ENCODE data around the gene RIMS3. TPM values are rescaled to one million over a fixed set of nuclear protein-coding genes. Genes with fewer than 3 reads are reported as not detected.

Gene RIMS3
- total and polyA plus RNA-seq, 2 experiments from 2014 or later, result 1.4 to 1.6 TPM

DNA sequence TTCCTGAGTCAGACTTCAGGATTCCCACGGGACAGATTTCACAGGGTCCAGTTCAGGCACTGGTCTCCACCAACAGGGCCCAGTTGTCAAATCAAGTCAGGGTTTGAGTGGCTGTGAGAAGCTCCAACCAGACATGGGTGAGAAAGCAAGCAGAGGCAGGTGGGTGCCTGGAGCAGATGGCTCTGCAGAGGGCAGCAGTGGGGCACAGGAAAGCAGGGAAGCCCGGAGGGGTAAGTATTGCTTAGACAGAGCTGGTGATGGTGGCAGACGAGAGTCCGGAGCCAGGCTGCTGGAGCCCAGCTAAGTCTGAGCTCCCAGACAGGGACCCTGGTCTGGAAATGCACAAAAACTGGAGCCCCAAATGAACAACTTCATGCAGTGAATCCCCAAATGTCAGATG lies 40.4 kb downstream of the RIMS3 start:
- no peak overlapping the region for H3K4me3 ChIP-seq
- no peaks in the 10 kb centered on the region for H4K20me1 ChIP-seq (ENCODE audit: insufficient read depth, poor library complexity, severe bottlenecking)
- no peaks in the 10 kb centered on the region for H3K4me1 ChIP-seq (ENCODE audit: insufficient read depth)
- no peak overlapping the region for H3K27ac ChIP-seq
- 67% methylated on average over 4 of the region's 4 CpGs for WGBS (ENCODE audit: low lambda C conversion rate, missing lambda C conversion rate)
- H3K4me2 ChIP-seq, result no peak overlapping the region
- no peaks in the 10 kb centered on the region for H3K79me2 ChIP-seq
- no peak for TF ChIP-seq EZH2phosphoT487 (IDR thresholded peaks at IDR 0.05; ENCODE audit: low read depth, severe bottlenecking, unreplicated experiment)
- TF ChIP-seq, protein P1, sequence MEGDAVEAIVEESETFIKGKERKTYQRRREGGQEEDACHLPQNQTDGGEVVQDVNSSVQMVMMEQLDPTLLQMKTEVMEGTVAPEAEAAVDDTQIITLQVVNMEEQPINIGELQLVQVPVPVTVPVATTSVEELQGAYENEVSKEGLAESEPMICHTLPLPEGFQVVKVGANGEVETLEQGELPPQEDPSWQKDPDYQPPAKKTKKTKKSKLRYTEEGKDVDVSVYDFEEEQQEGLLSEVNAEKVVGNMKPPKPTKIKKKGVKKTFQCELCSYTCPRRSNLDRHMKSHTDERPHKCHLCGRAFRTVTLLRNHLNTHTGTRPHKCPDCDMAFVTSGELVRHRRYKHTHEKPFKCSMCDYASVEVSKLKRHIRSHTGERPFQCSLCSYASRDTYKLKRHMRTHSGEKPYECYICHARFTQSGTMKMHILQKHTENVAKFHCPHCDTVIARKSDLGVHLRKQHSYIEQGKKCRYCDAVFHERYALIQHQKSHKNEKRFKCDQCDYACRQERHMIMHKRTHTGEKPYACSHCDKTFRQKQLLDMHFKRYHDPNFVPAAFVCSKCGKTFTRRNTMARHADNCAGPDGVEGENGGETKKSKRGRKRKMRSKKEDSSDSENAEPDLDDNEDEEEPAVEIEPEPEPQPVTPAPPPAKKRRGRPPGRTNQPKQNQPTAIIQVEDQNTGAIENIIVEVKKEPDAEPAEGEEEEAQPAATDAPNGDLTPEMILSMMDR (IDR thresholded peaks at IDR 0.05; ENCODE audit: poor library complexity), result peak; percentile 14
- peak; percentile 33 for DNase-seq (ENCODE audit: low spot score)
- no peaks in the 10 kb centered on the region for H3K36me3 ChIP-seq (replicated peaks; ENCODE audit: insufficient read depth, low read depth)
- H3K9me3 ChIP-seq (ENCODE audit: low read depth), result no peaks in the 10 kb centered on the region
- no peaks in the 10 kb centered on the region for H3K9me2 ChIP-seq (replicated peaks; ENCODE audit: insufficient read depth)
- peaks cover 4% of the 10 kb centered on the region for H3K27me3 ChIP-seq
- H2AFZ ChIP-seq, result no peak overlapping the region

DNA sequence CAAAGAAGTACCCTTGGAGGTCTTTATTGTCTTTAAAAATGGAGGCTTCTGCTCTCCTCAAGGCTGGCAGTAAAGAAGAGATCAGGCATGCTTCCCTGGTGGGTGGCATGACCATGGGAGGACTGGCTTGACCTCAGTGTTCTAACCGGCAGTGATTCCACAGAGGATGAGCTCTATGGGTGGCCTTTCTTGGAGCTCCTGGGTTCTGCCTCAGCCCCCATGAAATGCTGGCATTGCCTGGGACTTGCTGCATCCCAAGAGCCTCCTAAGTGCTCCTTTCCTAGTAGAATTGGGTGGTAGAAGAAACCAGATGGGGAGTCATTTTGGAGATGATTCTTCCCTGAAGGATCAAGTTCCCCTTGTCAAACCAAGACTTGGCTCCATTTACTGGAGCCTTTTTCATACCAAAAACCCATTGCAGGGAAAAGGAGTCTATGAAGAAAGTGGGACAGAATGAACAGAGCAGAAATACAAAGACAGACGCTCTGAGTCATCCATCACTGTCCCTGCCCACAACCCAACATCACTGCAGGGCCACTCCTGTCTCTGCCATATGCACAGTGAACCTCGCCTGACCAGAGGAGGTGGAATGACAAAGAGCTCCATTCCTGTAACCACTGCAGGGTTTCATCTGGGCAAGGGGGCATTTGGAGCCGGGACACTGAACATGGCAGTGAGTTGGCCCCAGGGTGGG lies 42.4 kb downstream of the RIMS3 start:
- WGBS (ENCODE audit: low lambda C conversion rate, missing lambda C conversion rate), result 71% methylated on average over 4 of the region's 4 CpGs
- peaks cover 4% of the 10 kb centered on the region for H3K27me3 ChIP-seq

GRCh38 chr1:40621821-40622450 lies 43.5 kb downstream of the RIMS3 start:
- Histone ChIP-seq H3K36me3 (replicated peaks; ENCODE audit: insufficient read depth, low read depth) (no peaks in the 10 kb centered on the region), H3K9me3 (ENCODE audit: low read depth) (no peaks in the 10 kb centered on the region), H3K4me2 (no peak overlapping the region), H3K79me2 (no peaks in the 10 kb centered on the region), H3K9me2 (replicated peaks; ENCODE audit: insufficient read depth) (no peaks in the 10 kb centered on the region), H2AFZ (no peak overlapping the region), H3K4me1 (ENCODE audit: insufficient read depth) (no peaks in the 10 kb centered on the region), H4K20me1 (ENCODE audit: insufficient read depth, poor library complexity, severe bottlenecking) (no peaks in the 10 kb centered on the region), H3K27me3 (peaks cover 4% of the 10 kb centered on the region), H3K27ac (no peak overlapping the region), H3K4me3 (no peak overlapping the region)
- 80% methylated on average over 6 of the region's 6 CpGs for WGBS (ENCODE audit: low lambda C conversion rate, missing lambda C conversion rate)
- TF ChIP-seq EZH2phosphoT487 (IDR thresholded peaks at IDR 0.05; ENCODE audit: low read depth, severe bottlenecking, unreplicated experiment), result no peak
- TF ChIP-seq, protein P1 (IDR thresholded peaks at IDR 0.05; ENCODE audit: poor library complexity), result no peak
- no peak for TF ChIP-seq EZH2 (IDR thresholded peaks at IDR 0.05; ENCODE audit: borderline replicate concordance)
- no peak for DNase-seq (ENCODE audit: low spot score)

More for the DNA sequence above, 42.4 kb downstream of the RIMS3 start:
- Histone ChIP-seq H3K4me1 (ENCODE audit: insufficient read depth) (no peaks in the 10 kb centered on the region), H3K9me2 (replicated peaks; ENCODE audit: insufficient read depth) (no peaks in the 10 kb centered on the region), H2AFZ (no peak overlapping the region), H3K79me2 (no peaks in the 10 kb centered on the region), H3K4me3 (no peak overlapping the region), H3K36me3 (replicated peaks; ENCODE audit: insufficient read depth, low read depth) (no peaks in the 10 kb centered on the region), H3K9me3 (ENCODE audit: low read depth) (no peaks in the 10 kb centered on the region), H3K4me2 (no peak overlapping the region), H3K27ac (no peak overlapping the region), H4K20me1 (ENCODE audit: insufficient read depth, poor library complexity, severe bottlenecking) (no peaks in the 10 kb centered on the region)
- no peak for DNase-seq (ENCODE audit: low spot score)
- TF ChIP-seq, protein P1 (IDR thresholded peaks at IDR 0.05; ENCODE audit: poor library complexity), result no peak
- TF ChIP-seq EZH2phosphoT487 (IDR thresholded peaks at IDR 0.05; ENCODE audit: low read depth, severe bottlenecking, unreplicated experiment) (no peak), EZH2 (IDR thresholded peaks at IDR 0.05; ENCODE audit: borderline replicate concordance) (no peak)
